Subcutaneous adipose tissue (tissue), 4 donors: ENCODE data around the gene FMO2. TPM values are rescaled to one million over a fixed set of nuclear protein-coding genes. Genes with fewer than 3 reads are reported as not detected.

Source experiments
- total RNA-seq, 4 donors: library from RNA; depleted of rRNA; stranded (reverse); fragments of >200 nt; gene quantifications; one replicate each; pipeline ENCODE4 v1.1.0, GENCODE V29; 2016
- TF ChIP-seq, protein P1 (sequence below): fragments of 450-650 bp; IDR thresholded peaks from one replicate; pipeline ENCODE4 v1.5.1; 2016; ENCODE audit warnings: low read depth, mild to moderate bottlenecking, control low read depth, antibody characterized with exemption, moderate library complexity

The FMO2 gene
- total RNA-seq, 4 donors from 2014 or later: 58.5 to 158 (median 88.3) TPM

DNA sequence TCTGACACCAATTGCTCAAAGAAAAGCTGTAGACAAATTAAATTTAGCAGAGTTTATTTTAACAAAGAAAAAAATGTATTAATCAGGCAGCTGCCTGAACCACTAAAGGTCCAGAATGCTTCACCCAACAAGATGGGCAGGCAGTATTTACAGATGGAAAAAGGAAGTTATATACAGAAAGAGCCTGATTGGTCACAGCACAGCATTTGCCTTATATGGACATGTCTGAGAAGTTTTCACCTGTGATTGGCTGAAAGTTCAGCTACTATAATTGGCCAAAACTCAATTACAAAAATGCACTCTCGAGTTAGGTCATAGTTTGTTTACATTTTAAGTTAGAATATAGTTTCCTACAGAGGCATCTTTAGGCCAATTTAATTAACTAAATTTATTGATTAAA lies 48.1 kb downstream of the FMO2 start:
- TF ChIP-seq, protein P1, sequence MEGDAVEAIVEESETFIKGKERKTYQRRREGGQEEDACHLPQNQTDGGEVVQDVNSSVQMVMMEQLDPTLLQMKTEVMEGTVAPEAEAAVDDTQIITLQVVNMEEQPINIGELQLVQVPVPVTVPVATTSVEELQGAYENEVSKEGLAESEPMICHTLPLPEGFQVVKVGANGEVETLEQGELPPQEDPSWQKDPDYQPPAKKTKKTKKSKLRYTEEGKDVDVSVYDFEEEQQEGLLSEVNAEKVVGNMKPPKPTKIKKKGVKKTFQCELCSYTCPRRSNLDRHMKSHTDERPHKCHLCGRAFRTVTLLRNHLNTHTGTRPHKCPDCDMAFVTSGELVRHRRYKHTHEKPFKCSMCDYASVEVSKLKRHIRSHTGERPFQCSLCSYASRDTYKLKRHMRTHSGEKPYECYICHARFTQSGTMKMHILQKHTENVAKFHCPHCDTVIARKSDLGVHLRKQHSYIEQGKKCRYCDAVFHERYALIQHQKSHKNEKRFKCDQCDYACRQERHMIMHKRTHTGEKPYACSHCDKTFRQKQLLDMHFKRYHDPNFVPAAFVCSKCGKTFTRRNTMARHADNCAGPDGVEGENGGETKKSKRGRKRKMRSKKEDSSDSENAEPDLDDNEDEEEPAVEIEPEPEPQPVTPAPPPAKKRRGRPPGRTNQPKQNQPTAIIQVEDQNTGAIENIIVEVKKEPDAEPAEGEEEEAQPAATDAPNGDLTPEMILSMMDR: no peak

DNA sequence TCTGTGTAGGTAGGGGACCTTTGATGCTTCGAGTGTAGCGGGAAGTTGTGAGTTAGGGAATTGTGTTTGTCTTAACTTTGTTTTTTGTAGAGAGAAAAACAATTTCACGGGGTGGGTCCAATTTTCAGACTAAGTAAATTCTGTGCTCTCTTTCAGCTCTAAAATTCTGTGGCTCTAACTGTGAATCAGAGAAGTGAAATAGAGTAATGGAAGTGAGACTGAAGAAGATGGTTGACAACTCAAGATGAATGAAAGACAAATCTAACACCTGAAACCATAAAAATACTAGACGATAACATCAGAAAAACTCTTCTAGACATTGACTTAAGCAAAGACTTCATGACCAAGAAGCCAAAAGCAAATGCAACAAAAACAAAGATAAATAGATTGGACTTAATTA lies 58.8 kb downstream of the FMO2 start:
- TF ChIP-seq, protein P1: no peak

DNA sequence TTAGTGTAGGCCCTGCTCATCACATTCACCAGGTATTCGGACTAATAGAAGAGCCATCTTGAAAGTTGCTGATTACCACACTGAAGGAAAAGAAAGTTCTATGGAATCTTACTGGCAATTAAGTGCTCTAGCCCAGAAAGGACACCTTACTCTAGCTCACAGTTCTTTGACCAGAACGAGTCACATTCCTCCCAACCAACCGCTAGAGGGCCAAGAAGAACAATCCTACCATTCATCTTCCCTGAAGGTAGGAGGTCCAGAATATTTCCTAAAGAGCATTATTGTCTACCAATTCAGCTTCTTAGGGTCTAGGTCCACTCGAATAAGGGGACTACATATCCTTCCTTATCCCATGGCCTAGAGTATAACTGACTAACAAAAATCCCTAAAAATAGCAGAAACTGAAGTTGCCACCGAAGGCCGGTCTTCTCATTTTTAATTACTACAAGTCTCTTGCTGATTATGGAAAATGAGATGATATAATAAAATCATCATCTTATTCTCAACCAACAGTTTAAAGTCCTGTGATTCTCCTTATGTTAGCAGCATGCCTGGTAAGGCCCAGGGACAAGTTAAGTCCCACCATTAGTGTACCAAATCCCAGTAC lies 60.5 kb downstream of the FMO2 start:
- TF ChIP-seq, protein P1: no peak

DNA sequence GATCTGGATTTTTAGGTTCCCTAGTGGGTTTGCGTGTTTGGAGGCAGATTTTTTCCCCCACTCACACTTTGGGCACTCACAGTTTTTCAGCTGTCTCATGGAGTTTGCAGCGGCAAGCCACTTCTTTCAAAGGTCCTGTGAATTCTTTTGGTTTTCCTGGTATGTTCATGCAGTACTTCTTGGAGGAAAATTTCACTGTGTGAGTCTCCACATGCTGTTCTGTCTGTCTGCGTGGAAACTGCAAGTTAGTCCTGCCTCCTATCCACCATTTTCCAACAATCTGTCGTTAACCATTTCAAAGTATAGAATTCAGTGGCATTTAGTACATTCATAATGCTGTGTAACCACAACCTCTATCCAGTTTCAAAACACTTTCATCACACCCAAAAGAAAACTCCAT lies 62.4 kb downstream of the FMO2 start:
- TF ChIP-seq, protein P1: no peak

DNA sequence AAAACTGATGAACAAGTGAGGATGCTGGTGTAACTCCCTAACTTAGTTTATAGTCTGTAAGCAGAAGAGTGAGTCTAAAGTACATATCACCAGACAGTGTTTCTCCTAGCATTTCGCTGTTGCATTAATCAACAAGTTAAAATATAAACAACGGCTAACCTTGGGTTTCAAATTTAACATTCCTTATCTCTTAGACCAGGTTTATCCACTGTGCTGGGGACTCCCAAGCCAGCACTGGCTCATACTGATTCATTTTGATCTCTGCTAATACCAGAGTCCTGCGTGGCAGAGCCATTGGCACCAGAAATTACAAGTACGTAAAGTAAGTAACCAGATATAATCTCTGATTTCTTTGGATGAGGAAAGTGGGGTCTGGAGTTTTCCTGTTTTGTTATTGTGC lies 63.2 kb downstream of the FMO2 start, which contains the start of gene FMO1:
Gene FMO1, plus strand, starts transcription at position 193 of the 400 bp plus-strand sequence. CDS start 9,594 bp downstream, outside the sequence.
- TF ChIP-seq, protein P1: no peak

DNA sequence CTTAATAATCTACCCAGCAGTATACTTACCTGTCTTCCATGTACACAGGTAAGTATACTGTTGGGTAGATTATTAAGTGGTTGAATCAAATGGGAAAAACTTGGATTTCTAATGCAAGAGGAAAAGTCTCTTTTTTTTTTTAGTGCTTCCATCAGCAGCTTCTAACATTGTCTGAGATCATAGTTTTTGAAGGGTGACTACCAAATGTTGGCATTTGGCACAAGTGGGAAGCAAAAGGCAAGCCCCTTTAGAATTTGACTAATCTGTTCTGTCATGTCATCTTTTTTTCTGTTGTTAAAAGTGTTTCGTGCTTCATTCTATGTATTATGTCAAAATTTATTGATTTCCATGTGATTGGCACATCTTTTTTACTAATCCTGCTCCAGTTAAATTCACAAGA lies 63.7 kb downstream of the FMO2 start:
- TF ChIP-seq, protein P1: no peak

DNA sequence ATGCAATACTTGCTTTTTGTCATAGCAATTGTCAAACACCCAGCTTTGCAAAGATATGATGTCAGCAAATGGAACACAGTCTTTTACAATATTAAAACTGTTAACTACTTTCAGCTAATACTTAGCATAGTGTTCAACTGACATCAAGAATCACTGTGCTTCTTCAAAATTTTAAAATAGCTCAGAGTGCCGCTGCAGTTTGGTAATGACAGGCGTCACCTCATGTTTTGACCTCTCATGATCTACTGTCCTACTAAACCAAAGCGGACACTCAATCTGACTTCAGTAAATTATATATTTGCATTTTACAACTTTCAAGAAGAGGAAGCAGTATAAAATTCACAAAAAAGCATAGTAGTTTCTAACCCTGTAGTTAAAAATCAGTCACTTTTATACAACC lies 65.2 kb downstream of the FMO2 start:
- TF ChIP-seq, protein P1: no peak
